Activated B cell treated with CpG ODN at 0.5 μM for 24 hours (primary cell): ENCODE results near the gene RFX7. TPM values are rescaled to one million over a fixed set of nuclear protein-coding genes. Genes with fewer than 3 reads are reported as not detected.

Source experiments
- ATAC-seq: fragments of 200-7000 bp; cut with Tn5 transposase; one replicate; pipeline ENCODE4 v1.10.0; 2021; ENCODE audit warnings: low read depth, mild to moderate bottlenecking, moderate library complexity
- CTCF ChIA-PET: fragments of 350-600 bp; sonication (Branson Sonifier 250); formaldehyde crosslinking; loops from one replicate; lab custom pipeline; 2021; ENCODE audit warnings: antibody characterized with exemption; lab: Charles Lee
- POLR2A ChIA-PET: fragments of 350-600 bp; sonication (Branson Sonifier 250); formaldehyde crosslinking; loops from one replicate; lab custom pipeline; 2021; ENCODE audit warnings: antibody characterized with exemption; lab: Charles Lee
- DNase-seq: peaks from one replicate; pipeline ENCODE4 v3.0.0; 2022
- H3K27ac Mint-ChIP-seq: one replicate; pipeline ENCODE4 v1.8.0; 2020; ENCODE audit warnings: mixed read lengths
- H3K27me3 Mint-ChIP-seq: one replicate; pipeline ENCODE4 v1.8.0; 2021; ENCODE audit warnings: mixed read lengths
- H3K36me3 Mint-ChIP-seq: one replicate; pipeline ENCODE4 v1.8.0; 2021; ENCODE audit warnings: low read depth, mixed read lengths
- H3K4me1 Mint-ChIP-seq: one replicate; pipeline ENCODE4 v1.8.0; 2021; ENCODE audit warnings: mixed read lengths
- H3K4me3 Mint-ChIP-seq: one replicate; pipeline ENCODE4 v1.8.0; 2020; ENCODE audit warnings: mild to moderate bottlenecking, mixed read lengths
- H3K9me3 Mint-ChIP-seq: one replicate; pipeline ENCODE4 v1.8.0; 2020; ENCODE audit warnings: mixed read lengths
- intact Hi-C: fragments of 100-400 bp; cut with micrococcal nuclease; formaldehyde crosslinking; loops from one replicate; pipeline ENCODE4 v1.15.1; 2024
- total RNA-seq: library from RNA; stranded (reverse); gene quantifications from 2 replicates; pipeline ENCODE4 v1.2.3, GENCODE V29; 2022
- TF ChIP-seq, protein P1 (sequence below): fragments of 200-600 bp; IDR thresholded peaks from one replicate; pipeline ENCODE4 v1.8.0; 2022; ENCODE audit warnings: antibody characterized with exemption, mild to moderate bottlenecking

Gene RFX7
- total RNA-seq, 1 donor from 2014 or later, result 27.8 TPM

DNA sequence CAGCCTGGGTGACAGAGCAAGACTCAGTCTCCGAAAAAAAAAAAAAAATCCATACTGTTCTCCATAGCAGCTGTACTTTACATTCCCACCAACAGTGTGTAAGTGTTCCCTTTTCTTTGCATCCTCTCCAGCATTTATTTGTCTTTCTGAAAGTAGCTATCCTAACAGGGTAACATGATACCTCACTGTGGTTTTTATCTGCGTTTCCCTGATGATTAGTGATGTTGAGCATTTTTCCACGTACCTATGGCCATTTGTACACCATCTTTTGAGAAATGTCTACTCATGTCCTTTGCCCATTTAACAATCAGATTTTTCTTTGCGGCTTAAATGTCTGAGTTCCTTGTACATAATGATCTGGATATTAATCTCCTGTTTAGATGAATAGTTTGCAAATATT is 119.3 kb downstream of the RFX7 start:
- ATAC-seq (no peak), DNase-seq (no peak)
- Mint-ChIP-seq H3K27me3 (no peaks in the 10 kb centered on the region), H3K4me1 (no peaks in the 10 kb centered on the region), H3K36me3 (peaks cover 79% of the 10 kb centered on the region), H3K9me3 (peaks cover 29% of the 10 kb centered on the region), H3K27ac (no peak overlapping the region), H3K4me3 (no peak overlapping the region)
- TF ChIP-seq, protein P1, sequence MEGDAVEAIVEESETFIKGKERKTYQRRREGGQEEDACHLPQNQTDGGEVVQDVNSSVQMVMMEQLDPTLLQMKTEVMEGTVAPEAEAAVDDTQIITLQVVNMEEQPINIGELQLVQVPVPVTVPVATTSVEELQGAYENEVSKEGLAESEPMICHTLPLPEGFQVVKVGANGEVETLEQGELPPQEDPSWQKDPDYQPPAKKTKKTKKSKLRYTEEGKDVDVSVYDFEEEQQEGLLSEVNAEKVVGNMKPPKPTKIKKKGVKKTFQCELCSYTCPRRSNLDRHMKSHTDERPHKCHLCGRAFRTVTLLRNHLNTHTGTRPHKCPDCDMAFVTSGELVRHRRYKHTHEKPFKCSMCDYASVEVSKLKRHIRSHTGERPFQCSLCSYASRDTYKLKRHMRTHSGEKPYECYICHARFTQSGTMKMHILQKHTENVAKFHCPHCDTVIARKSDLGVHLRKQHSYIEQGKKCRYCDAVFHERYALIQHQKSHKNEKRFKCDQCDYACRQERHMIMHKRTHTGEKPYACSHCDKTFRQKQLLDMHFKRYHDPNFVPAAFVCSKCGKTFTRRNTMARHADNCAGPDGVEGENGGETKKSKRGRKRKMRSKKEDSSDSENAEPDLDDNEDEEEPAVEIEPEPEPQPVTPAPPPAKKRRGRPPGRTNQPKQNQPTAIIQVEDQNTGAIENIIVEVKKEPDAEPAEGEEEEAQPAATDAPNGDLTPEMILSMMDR, result no peak
- intact Hi-C loops, result no loop called here
- CTCF ChIA-PET, result no interaction called here
- POLR2A ChIA-PET, result no interaction called here

DNA sequence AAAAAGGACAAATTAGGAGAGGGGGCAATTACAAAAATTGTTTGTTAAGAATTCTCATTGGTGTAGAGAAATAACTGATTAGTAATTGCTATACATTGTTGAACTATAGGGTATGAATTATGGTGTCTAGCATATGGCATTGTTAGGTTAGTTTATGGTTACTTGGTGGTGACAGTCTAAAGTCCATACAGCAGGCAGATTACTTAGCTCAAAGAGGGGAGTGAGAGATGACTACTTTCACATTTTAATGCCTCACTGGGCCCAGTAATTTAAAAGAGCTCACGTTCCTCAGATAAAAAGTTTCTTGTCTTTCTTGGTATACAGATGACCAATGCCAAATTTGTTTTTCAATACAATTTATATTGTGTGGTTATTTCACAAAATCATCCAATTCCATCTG is 137.8 kb downstream of the RFX7 start:
- intact Hi-C loops, result loop anchor here (10.0 kb wide), 1 partner anchor 139 kb away; the partner anchor contains the start of gene RFX7
- Mint-ChIP-seq H3K4me3 (no peak overlapping the region), H3K9me3 (no peaks in the 10 kb centered on the region), H3K4me1 (peaks cover 4% of the 10 kb centered on the region), H3K27me3 (no peaks in the 10 kb centered on the region), H3K36me3 (peaks cover 34% of the 10 kb centered on the region), H3K27ac (no peak overlapping the region)
- ATAC-seq, result no peak
- CTCF ChIA-PET, result no interaction called here
- POLR2A ChIA-PET, result no interaction called here
- no peak for DNase-seq
- TF ChIP-seq, protein P1, result no peak

DNA sequence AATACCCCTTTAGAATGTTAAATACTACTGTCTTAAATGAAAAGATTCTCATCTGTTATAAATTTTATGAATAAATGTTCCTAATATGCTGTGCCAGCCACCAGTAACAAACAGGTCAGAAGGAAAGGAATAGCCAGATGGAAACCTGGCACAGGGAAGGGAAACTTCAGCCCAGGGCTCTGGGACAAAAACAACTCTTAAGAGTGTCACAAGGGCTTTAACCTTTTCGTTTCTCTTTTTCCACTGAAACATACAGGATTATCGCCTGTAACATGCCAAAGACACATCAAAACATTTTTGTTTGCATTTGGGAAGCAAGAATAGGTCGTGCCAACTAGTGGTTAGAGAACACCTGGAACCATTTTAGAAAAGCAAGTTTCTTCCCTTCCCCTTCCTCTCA is 141.2 kb downstream of the RFX7 start:
- no peak for ATAC-seq
- TF ChIP-seq, protein P1, result no peak
- H3K4me3 Mint-ChIP-seq, result no peak overlapping the region
- H3K9me3 Mint-ChIP-seq, result no peaks in the 10 kb centered on the region
- intact Hi-C loops, result loop anchor here (10.0 kb wide), 1 partner anchor 142 kb away; the partner anchor contains the start of gene RFX7
- H3K27ac Mint-ChIP-seq, result no peak overlapping the region
- H3K27me3 Mint-ChIP-seq, result no peaks in the 10 kb centered on the region
- H3K36me3 Mint-ChIP-seq, result peaks cover 47% of the 10 kb centered on the region
- ChIA-PET CTCF (no interaction called here), POLR2A (no interaction called here)
- DNase-seq, result no peak
- H3K4me1 Mint-ChIP-seq, result no peaks in the 10 kb centered on the region

DNA sequence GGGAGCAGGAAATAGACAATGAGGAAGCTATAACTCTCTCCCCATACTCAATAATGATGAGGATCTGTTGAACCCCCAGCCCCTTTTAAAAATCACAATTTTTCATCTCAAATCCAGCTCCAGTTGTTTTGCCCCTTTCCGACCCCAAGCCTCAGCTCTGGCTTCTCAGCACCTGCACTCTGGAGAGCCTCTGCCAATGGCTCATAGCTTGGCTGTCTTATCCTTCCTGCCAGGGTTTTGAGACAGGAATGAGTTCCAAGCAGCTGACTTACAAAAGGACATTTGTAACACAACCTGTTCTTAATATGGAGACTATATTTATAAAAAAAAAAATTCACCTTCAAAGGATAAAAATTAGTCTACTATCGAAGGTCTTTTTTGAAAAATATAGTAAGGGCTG is 144.4 kb downstream of the RFX7 start:
- CTCF ChIA-PET, result no interaction called here
- H3K27ac Mint-ChIP-seq, result no peak overlapping the region
- TF ChIP-seq, protein P1, result no peak

DNA sequence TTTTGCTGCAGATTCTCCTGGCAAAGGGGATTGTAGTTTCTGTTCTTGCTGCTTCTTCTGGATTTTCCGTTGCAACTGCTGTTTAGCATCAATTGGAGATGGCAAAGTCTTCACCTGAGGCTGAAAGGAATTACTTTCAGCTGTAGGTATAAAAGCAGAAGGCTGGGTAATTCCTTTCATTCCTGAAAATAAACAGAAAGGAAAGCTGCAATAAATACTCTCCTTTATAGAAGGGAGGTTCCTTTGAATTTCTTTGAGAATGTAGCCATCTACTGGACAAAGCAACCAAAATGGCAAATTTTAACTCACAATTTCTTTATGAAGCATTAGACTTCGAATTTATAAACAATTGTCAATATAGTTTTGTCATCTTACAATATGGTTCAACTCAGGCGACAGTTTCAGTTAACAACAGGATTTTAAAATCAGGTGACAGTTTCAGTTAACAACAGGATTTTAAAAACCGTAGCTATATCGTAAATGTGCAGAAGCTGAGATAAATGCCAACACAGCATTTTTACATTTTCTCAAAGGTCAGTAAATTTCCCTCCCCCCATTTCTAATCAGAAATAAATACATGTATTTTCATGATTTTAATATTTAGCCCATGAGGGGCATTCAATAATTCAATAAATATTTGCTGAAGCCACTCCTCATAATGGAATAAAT is 145.3 kb downstream of the RFX7 start:
- CTCF ChIA-PET, result interaction anchor here (0.6 kb wide), 1 partner anchor 201 kb away, joined by 3 read pairs; no protein-coding TSS in a partner anchor

More for the DNA sequence above, 144.4 kb downstream of the RFX7 start:
- ATAC-seq, result no peak
- intact Hi-C loops, result no loop called here
- POLR2A ChIA-PET, result no interaction called here
- no peaks in the 10 kb centered on the region for H3K27me3 Mint-ChIP-seq
- DNase-seq, result no peak
- no peaks in the 10 kb centered on the region for H3K9me3 Mint-ChIP-seq
- H3K36me3 Mint-ChIP-seq, result peaks cover 71% of the 10 kb centered on the region
- H3K4me3 Mint-ChIP-seq, result no peak overlapping the region
- no peaks in the 10 kb centered on the region for H3K4me1 Mint-ChIP-seq

More for the DNA sequence above, 145.3 kb downstream of the RFX7 start:
- H3K4me3 Mint-ChIP-seq, result no peak overlapping the region
- no peaks in the 10 kb centered on the region for H3K4me1 Mint-ChIP-seq
- intact Hi-C loops, result no loop called here
- POLR2A ChIA-PET, result no interaction called here
- DNase-seq, result no peak
- peaks cover 76% of the 10 kb centered on the region for H3K36me3 Mint-ChIP-seq
- ATAC-seq, result no peak
- no peak overlapping the region for H3K27ac Mint-ChIP-seq
- TF ChIP-seq, protein P1, result no peak
- H3K9me3 Mint-ChIP-seq, result no peaks in the 10 kb centered on the region
- no peaks in the 10 kb centered on the region for H3K27me3 Mint-ChIP-seq
